Chondrocyte (in vitro differentiated cells): ENCODE data around the gene C19orf38. TPM values are rescaled to one million over a fixed set of nuclear protein-coding genes. Genes with fewer than 3 reads are reported as not detected.

ENCODE experiments used
- DNase-seq: peaks from one replicate; pipeline ENCODE4 v3.0.0; 2021; ENCODE audit warnings: mixed read lengths, low spot score
- H3K27ac Mint-ChIP-seq: one replicate; pipeline ENCODE4 v1.8.0; 2021; ENCODE audit warnings: mild to moderate bottlenecking, moderate library complexity, mixed read lengths; ENCODE audit not compliant: unreplicated experiment
- H3K27me3 Mint-ChIP-seq: 2 replicates; pipeline ENCODE4 v1.8.0; 2021; ENCODE audit warnings: low read depth, mixed read lengths
- H3K36me3 Mint-ChIP-seq: 2 replicates; pipeline ENCODE4 v1.8.0; 2021; ENCODE audit warnings: low read depth, mixed read lengths
- H3K4me1 Mint-ChIP-seq: 2 replicates; pipeline ENCODE4 v1.8.0; 2021; ENCODE audit warnings: low read depth, mild to moderate bottlenecking, mixed read lengths
- H3K4me3 Mint-ChIP-seq: one replicate; pipeline ENCODE4 v1.8.0; 2021; ENCODE audit warnings: mild to moderate bottlenecking, moderate library complexity, mixed read lengths; ENCODE audit not compliant: unreplicated experiment
- H3K9me3 Mint-ChIP-seq: 2 replicates; pipeline ENCODE4 v1.8.0; 2021; ENCODE audit warnings: low read depth, mixed read lengths
- CTCF ChIP-seq: fragments of 200-600 bp; sonication (generic); IDR thresholded peaks from 2 replicates; pipeline ENCODE4 v1.5.0; 2021; ENCODE audit warnings: antibody characterized with exemption, mild to moderate bottlenecking, moderate library complexity
- total RNA-seq: library from RNA; stranded (reverse); gene quantifications from 3 replicates; pipeline ENCODE4 v1.2.1, GENCODE V29; 2021

C19orf38 gene
- total RNA-seq, 1 donor from 2014 or later = 0.30 TPM

- DNase-seq = no peak
- Mint-ChIP-seq H3K9me3 (peaks cover 3% of the 10 kb centered on the region), H3K4me1 (peaks cover 48% of the 10 kb centered on the region), H3K4me3 (no peak overlapping the region), H3K36me3 (peaks cover 24% of the 10 kb centered on the region), H3K27ac (peak overlapping the region; percentile 94), H3K27me3 (no peaks in the 10 kb centered on the region)
- TF ChIP-seq CTCF = no peak
Observed at GRCh38 chr19:10812902-10813404, 35.3 kb upstream of the C19orf38 start.

- Mint-ChIP-seq H3K36me3 (peaks cover 14% of the 10 kb centered on the region), H3K9me3 (no peaks in the 10 kb centered on the region), H3K4me1 (peaks cover 43% of the 10 kb centered on the region), H3K4me3 (no peak overlapping the region), H3K27ac (no peak overlapping the region), H3K27me3 (no peaks in the 10 kb centered on the region)
- DNase-seq = no peak
- no peak for TF ChIP-seq CTCF
Observed at GRCh38 chr19:10815007-10815536, 33.1 kb upstream of the C19orf38 start.

- no peaks in the 10 kb centered on the region for H3K27me3 Mint-ChIP-seq
- H3K27ac Mint-ChIP-seq = peak overlapping the region; percentile 100
- H3K4me1 Mint-ChIP-seq = peaks cover 43% of the 10 kb centered on the region
- peak overlapping the region; percentile 82 for H3K4me3 Mint-ChIP-seq
- peaks cover 20% of the 10 kb centered on the region for H3K36me3 Mint-ChIP-seq
- H3K9me3 Mint-ChIP-seq = no peaks in the 10 kb centered on the region
- TF ChIP-seq CTCF = no peak
- no peak for DNase-seq
Observed at GRCh38 chr19:10815969-10816644, 32.1 kb upstream of the C19orf38 start.

- Mint-ChIP-seq H3K36me3 (peaks cover 21% of the 10 kb centered on the region), H3K9me3 (no peaks in the 10 kb centered on the region)
- DNase-seq = no peak
Observed at GRCh38 chr19:10816691-10817090, 31.5 kb upstream of the C19orf38 start.

More at GRCh38 chr19:10816691-10817090, 31.5 kb upstream of the C19orf38 start:
- no peaks in the 10 kb centered on the region for H3K27me3 Mint-ChIP-seq
- H3K27ac Mint-ChIP-seq = peak overlapping the region; percentile 100
- H3K4me3 Mint-ChIP-seq = peak overlapping the region; percentile 82
- no peak for TF ChIP-seq CTCF
- H3K4me1 Mint-ChIP-seq = peaks cover 43% of the 10 kb centered on the region
